ENCODE results near the gene LIMK2. TPM values are rescaled to one million over a fixed set of nuclear protein-coding genes. Genes with fewer than 3 reads are reported as not detected.

Gene LIMK2
- total RNA-seq, 1 experiment from 2014 or later: 35.3 TPM

GRCh38 chr22:31290494-31291471 lies 78.7 kb downstream of the LIMK2 start:
- Histone ChIP-seq H4K20me1 (ENCODE audit: insufficient read depth, low read depth, low read length) (no peaks in the 10 kb centered on the region), H3K79me2 (ENCODE audit: low read length) (no peaks in the 10 kb centered on the region), H3K4me3 (ENCODE audit: low read length) (peak overlapping the region; percentile 87), H3K9ac (ENCODE audit: low read length) (peak overlapping the region; percentile 72), H3K27ac (ENCODE audit: low read length) (peak overlapping the region; percentile 88), H3K4me1 (ENCODE audit: low read length) (peaks cover 70% of the 10 kb centered on the region), H3K9me2 (replicated peaks; ENCODE audit: insufficient read depth, low read length) (no peaks in the 10 kb centered on the region), H3K27me3 (ENCODE audit: low read length) (no peaks in the 10 kb centered on the region), H3K9me3 (ENCODE audit: low read length) (no peaks in the 10 kb centered on the region), H3K36me3 (ENCODE audit: insufficient read depth, low read length) (no peaks in the 10 kb centered on the region), H2AFZ (ENCODE audit: low read length) (peak overlapping the region; percentile 57; the same call in 1 of the 2 replicates), H3K4me2 (ENCODE audit: low read depth, low read length, poor library complexity, severe bottlenecking) (peak overlapping the region; percentile 84)
- peak; percentile 97 for DNase-seq

DNA sequence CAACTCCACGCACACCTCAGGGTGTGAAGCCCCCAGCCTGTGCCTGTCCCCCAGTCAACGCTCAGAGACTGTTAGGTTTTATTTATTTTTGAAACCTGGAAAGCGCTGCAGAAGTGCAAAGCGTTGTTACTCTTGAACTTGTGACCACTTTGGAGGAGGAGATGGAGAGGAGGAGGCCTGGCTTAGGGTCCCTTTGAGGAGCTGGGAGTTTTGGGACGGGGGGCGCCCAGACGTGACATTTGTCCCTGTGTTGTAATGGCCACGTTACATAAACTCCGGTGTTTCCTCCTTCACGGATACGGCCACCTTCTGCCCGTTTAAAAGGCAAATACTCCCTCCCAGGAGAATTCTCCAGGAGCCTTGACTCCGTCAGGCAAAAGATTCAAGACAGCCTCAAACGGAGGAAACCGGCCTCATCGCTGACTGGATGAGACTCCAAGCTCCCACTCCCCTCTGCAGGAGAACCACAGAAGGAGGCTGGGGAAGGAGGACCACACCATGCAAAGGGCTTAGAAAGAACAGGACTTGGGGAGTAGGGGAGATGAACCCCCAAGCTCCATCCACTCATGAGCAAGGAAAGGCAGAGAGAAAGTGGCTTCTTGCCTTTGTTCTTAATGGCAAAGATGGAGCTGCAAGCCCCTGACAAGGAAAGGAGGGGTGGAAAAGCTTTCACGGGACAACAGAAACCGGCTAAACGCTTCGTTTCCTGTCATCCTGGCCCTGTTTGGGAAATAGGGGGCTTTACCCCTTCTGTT lies 79.6 kb downstream of the LIMK2 start:
- Histone ChIP-seq H3K27ac (ENCODE audit: low read length) (peak overlapping the region; percentile 51), H3K4me3 (ENCODE audit: low read length) (peak overlapping the region; percentile 87), H4K20me1 (ENCODE audit: insufficient read depth, low read depth, low read length) (no peaks in the 10 kb centered on the region), H3K4me1 (ENCODE audit: low read length) (peaks cover 61% of the 10 kb centered on the region), H3K9ac (ENCODE audit: low read length) (peak overlapping the region; percentile 72), H3K36me3 (ENCODE audit: insufficient read depth, low read length) (no peaks in the 10 kb centered on the region), H3K4me2 (ENCODE audit: low read depth, low read length, poor library complexity, severe bottlenecking) (peak overlapping the region; percentile 84), H3K9me3 (ENCODE audit: low read length) (no peaks in the 10 kb centered on the region), H3K9me2 (replicated peaks; ENCODE audit: insufficient read depth, low read length) (no peaks in the 10 kb centered on the region), H2AFZ (ENCODE audit: low read length) (peak overlapping the region; percentile 6; the same call in 1 of the 2 replicates), H3K27me3 (ENCODE audit: low read length) (no peaks in the 10 kb centered on the region), H3K79me2 (ENCODE audit: low read length) (no peaks in the 10 kb centered on the region)
- DNase-seq: peak; percentile 62

DNA sequence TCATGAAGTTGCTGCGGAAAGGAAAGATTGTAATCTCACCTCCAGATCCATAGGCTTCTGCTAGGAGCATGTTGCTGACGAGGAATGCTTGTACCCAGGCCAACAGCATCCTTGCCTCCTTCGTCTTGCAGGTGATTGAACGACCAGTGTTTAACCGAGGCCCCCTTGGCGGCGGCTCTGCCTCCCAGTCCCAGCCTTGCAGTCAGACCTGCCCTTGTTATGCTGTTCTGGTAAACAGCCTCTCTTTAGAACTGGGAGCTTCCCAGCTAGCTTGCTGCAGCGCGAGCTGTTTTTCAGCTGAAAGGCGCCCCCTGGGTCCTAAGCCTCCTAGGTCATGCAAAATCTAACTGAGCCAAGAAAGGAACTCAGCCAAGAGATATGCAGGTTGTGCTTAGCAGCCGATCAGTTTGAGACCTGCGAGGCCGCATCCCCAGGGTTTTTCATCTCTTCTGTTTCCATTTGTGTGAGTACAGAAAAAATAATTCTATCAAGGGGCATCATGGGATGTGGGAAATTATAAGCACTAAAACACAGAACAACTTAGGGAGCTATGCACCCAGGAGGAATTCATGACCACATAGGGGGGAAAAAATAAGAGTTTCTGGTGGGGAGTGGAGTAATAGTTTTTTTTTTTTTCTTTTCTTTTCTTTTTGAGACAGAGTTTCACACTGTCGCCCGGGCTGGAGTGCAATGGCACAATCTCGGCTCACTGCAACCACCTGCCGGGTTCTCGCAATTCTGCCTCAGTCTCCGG lies 80.3 kb downstream of the LIMK2 start, which contains the start of gene PIK3IP1:
PIK3IP1 (minus strand) TSS at position 253 of the 754 bp plus-strand sequence; CDS start at position 109, 144 bp downstream.
- no peaks in the 10 kb centered on the region for H3K9me3 ChIP-seq (ENCODE audit: low read length)
- H2AFZ ChIP-seq (ENCODE audit: low read length): peak within 1 kb of the TSS; percentile 6; the same call in 1 of the 2 replicates
- H3K4me3 ChIP-seq (ENCODE audit: low read length): peak within 1 kb of the TSS; percentile 87
- no peaks in the 10 kb centered on the region for H4K20me1 ChIP-seq (ENCODE audit: insufficient read depth, low read depth, low read length)
- H3K4me2 ChIP-seq (ENCODE audit: low read depth, low read length, poor library complexity, severe bottlenecking): peak within 1 kb of the TSS; percentile 84
- H3K36me3 ChIP-seq (ENCODE audit: insufficient read depth, low read length): no peaks in the 10 kb centered on the region
- peak within 1 kb of the TSS; percentile 72 for H3K9ac ChIP-seq (ENCODE audit: low read length)
- peak within 1 kb of the TSS; percentile 51 for H3K27ac ChIP-seq (ENCODE audit: low read length)
- H3K79me2 ChIP-seq (ENCODE audit: low read length): no peaks in the 10 kb centered on the region
- H3K27me3 ChIP-seq (ENCODE audit: low read length): no peaks in the 10 kb centered on the region
- H3K9me2 ChIP-seq (replicated peaks; ENCODE audit: insufficient read depth, low read length): no peaks in the 10 kb centered on the region
- DNase-seq: peak; percentile 94
- H3K4me1 ChIP-seq (ENCODE audit: low read length): peaks cover 59% of the 10 kb centered on the region

DNA sequence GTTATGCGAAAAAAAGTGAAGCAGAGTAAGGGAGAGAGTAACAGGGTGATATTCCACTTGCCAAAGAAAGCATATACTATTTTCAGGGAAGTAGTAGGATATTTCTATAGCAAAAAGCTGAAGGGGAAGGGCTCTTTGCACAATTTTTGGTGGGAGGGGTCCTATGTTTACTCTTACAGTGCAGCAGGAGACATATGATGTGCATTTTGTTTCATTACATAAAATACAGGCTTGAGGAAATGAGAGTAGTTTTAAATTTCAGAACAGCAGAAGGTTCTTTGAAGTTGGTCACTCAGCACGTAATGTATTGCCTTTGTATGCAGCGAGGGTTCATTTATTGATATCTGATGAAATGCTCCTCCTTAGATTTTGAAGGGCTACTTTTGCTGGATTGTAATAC lies 83.3 kb downstream of the LIMK2 start:
- H3K27me3 ChIP-seq (ENCODE audit: low read length): no peaks in the 10 kb centered on the region
- H3K4me2 ChIP-seq (ENCODE audit: low read depth, low read length, poor library complexity, severe bottlenecking): no peak overlapping the region
- H3K9ac ChIP-seq (ENCODE audit: low read length): no peak overlapping the region
- no peaks in the 10 kb centered on the region for H3K79me2 ChIP-seq (ENCODE audit: low read length)
- H3K4me3 ChIP-seq (ENCODE audit: low read length): no peak overlapping the region
- DNase-seq: no peak
- no peak overlapping the region for H3K27ac ChIP-seq (ENCODE audit: low read length)
- no peaks in the 10 kb centered on the region for H3K9me2 ChIP-seq (replicated peaks; ENCODE audit: insufficient read depth, low read length)
- H3K36me3 ChIP-seq (ENCODE audit: insufficient read depth, low read length): no peaks in the 10 kb centered on the region
- no peaks in the 10 kb centered on the region for H3K9me3 ChIP-seq (ENCODE audit: low read length)
- H4K20me1 ChIP-seq (ENCODE audit: insufficient read depth, low read depth, low read length): no peaks in the 10 kb centered on the region
- no peak overlapping the region for H2AFZ ChIP-seq (ENCODE audit: low read length)
- peaks cover 32% of the 10 kb centered on the region for H3K4me1 ChIP-seq (ENCODE audit: low read length)

- no peak overlapping the region for H2AFZ ChIP-seq (ENCODE audit: low read length)
- H4K20me1 ChIP-seq (ENCODE audit: insufficient read depth, low read depth, low read length): no peaks in the 10 kb centered on the region
- no peak overlapping the region for H3K4me3 ChIP-seq (ENCODE audit: low read length)
- no peaks in the 10 kb centered on the region for H3K36me3 ChIP-seq (ENCODE audit: insufficient read depth, low read length)
- DNase-seq: no peak
- no peaks in the 10 kb centered on the region for H3K9me3 ChIP-seq (ENCODE audit: low read length)
- H3K4me1 ChIP-seq (ENCODE audit: low read length): peaks cover 27% of the 10 kb centered on the region
- no peaks in the 10 kb centered on the region for H3K79me2 ChIP-seq (ENCODE audit: low read length)
- H3K27me3 ChIP-seq (ENCODE audit: low read length): no peaks in the 10 kb centered on the region
- no peaks in the 10 kb centered on the region for H3K9me2 ChIP-seq (replicated peaks; ENCODE audit: insufficient read depth, low read length)
- H3K9ac ChIP-seq (ENCODE audit: low read length): no peak overlapping the region
- H3K4me2 ChIP-seq (ENCODE audit: low read depth, low read length, poor library complexity, severe bottlenecking): no peak overlapping the region
- H3K27ac ChIP-seq (ENCODE audit: low read length): no peak overlapping the region
Observed at GRCh38 chr22:31295831-31296657, 83.9 kb downstream of the LIMK2 start.

DNA sequence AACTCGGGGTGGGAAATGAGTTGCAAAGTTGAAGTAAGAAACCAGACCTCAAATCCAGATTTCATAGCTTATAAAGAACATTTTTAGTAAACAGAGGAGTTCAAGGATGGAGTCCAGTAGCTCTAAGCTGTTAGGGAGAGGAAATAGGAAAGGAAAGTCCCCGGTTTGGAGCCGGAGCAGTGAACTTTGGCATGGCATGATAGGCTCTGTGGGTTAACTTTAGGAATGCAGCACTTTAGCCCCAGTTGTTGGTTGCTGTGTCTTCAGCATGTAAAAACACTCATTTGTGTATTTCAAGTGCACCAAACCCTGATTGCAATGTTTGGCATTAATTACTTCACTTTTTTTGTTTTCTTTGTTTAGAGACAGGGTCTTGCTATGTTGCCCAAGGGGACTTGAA lies 88.8 kb downstream of the LIMK2 start:
- Histone ChIP-seq H2AFZ (ENCODE audit: low read length) (no peak overlapping the region), H3K4me1 (ENCODE audit: low read length) (no peaks in the 10 kb centered on the region), H3K4me2 (ENCODE audit: low read depth, low read length, poor library complexity, severe bottlenecking) (no peak overlapping the region), H3K36me3 (ENCODE audit: insufficient read depth, low read length) (no peaks in the 10 kb centered on the region), H3K9me3 (ENCODE audit: low read length) (no peaks in the 10 kb centered on the region), H3K9me2 (replicated peaks; ENCODE audit: insufficient read depth, low read length) (no peaks in the 10 kb centered on the region), H3K79me2 (ENCODE audit: low read length) (no peaks in the 10 kb centered on the region), H3K9ac (ENCODE audit: low read length) (no peak overlapping the region), H3K4me3 (ENCODE audit: low read length) (no peak overlapping the region), H3K27ac (ENCODE audit: low read length) (no peak overlapping the region), H4K20me1 (ENCODE audit: insufficient read depth, low read depth, low read length) (no peaks in the 10 kb centered on the region), H3K27me3 (ENCODE audit: low read length) (no peaks in the 10 kb centered on the region)
- no peak for DNase-seq

GRCh38 chr22:31302006-31302405 lies 89.9 kb downstream of the LIMK2 start:
- H3K9ac ChIP-seq (ENCODE audit: low read length): no peak overlapping the region
- no peak overlapping the region for H3K4me2 ChIP-seq (ENCODE audit: low read depth, low read length, poor library complexity, severe bottlenecking)
- no peak for DNase-seq
- H3K27me3 ChIP-seq (ENCODE audit: low read length): no peaks in the 10 kb centered on the region
- no peaks in the 10 kb centered on the region for H3K79me2 ChIP-seq (ENCODE audit: low read length)
- no peaks in the 10 kb centered on the region for H3K9me2 ChIP-seq (replicated peaks; ENCODE audit: insufficient read depth, low read length)
- H3K36me3 ChIP-seq (ENCODE audit: insufficient read depth, low read length): no peaks in the 10 kb centered on the region
- peaks cover 4% of the 10 kb centered on the region; the same call in 1 of the 2 replicates for H3K4me1 ChIP-seq (ENCODE audit: low read length)
- no peak overlapping the region for H3K27ac ChIP-seq (ENCODE audit: low read length)
- H2AFZ ChIP-seq (ENCODE audit: low read length): no peak overlapping the region
- H3K9me3 ChIP-seq (ENCODE audit: low read length): no peaks in the 10 kb centered on the region
- no peaks in the 10 kb centered on the region for H4K20me1 ChIP-seq (ENCODE audit: insufficient read depth, low read depth, low read length)
- no peak overlapping the region for H3K4me3 ChIP-seq (ENCODE audit: low read length)
